Testis (tissue), 2 donors: ENCODE results near the gene BMP10.

Source experiments
- CTCF ChIP-seq, 3 experiments: fragments of 450-650 bp in 2 of 3; fragments of 200-600 bp in 1 of 3; sonication (generic) in 1 of 3; IDR thresholded peaks; one replicate each; pipeline ENCODE4 v1.5.1; 2016 to 2019; ENCODE audit warnings: antibody characterized with exemption in 3 of 3, mild to moderate bottlenecking in 2 of 3, moderate library complexity in 1 of 3
- POLR2A ChIP-seq: fragments of 450-650 bp; IDR thresholded peaks from one replicate; pipeline ENCODE4 v1.6.1; 2017; ENCODE audit warnings: antibody characterized with exemption, mild to moderate bottlenecking, moderate library complexity

GRCh38 chr2:68862889-68863288, 8.3 kb downstream of the BMP10 start:
- TF ChIP-seq CTCF (IDR thresholded peaks at IDR 0.05) (no peak), POLR2A (no peak)
